Loucy (cell line): ENCODE measurements around the gene BCL3.

ENCODE experiments used
- CTCF ChIP-seq: fragments of 200-600 bp; sonication (generic); conservative IDR thresholded peaks from 2 replicates; pipeline ENCODE4 v1.5.1; 2014; ENCODE audit warnings: mild to moderate bottlenecking, antibody characterized with exemption, low read length
- EZH2phosphoT487 ChIP-seq: fragments of 200-600 bp; IDR thresholded peaks from 2 replicates; pipeline ENCODE4 v1.6.1; 2018; ENCODE audit warnings: antibody characterized with exemption, mild to moderate bottlenecking, moderate library complexity, borderline replicate concordance

DNA sequence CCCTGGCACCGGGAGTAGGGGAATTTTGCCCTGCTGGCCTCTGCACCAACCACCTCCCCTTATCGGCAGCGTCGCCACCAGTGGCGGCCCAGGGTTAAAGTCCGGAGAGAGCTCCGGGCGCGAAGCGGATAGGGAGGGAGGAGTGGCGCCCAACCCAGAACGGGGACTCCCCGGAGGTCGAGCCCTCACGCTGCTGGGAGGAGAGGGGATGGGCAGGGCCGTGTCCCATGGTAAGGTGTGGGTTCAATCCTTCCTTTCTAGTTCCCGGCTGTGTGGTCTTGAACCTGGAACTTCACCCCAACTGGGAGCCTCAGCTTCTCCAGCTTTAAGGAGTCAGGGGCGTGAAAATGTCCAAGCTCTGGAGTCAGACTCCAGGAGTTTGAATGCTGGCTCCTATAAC, 23.3 kb upstream of the BCL3 start:
- TF ChIP-seq CTCF (no peak), EZH2phosphoT487 (no peak)
